ENCODE measurements around the gene DIDO1.
"Not testable (repeated sequence)": the region's sequence is repeated elsewhere in the genome, so short reads cannot be mapped to it uniquely, and the experiment has no call there.

DIDO1 gene

GRCh38 chr20:62875419-62876361 lies 50.6 kb downstream of the DIDO1 start:
- peak; percentile 85 for DNase-seq

- DNase-seq: no peak
Observed at GRCh38 chr20:62874964-62875344, 51.4 kb downstream of the DIDO1 start.

GRCh38 chr20:62873681-62874031 lies 52.6 kb downstream of the DIDO1 start:
- peak; percentile 28 for DNase-seq

DNA sequence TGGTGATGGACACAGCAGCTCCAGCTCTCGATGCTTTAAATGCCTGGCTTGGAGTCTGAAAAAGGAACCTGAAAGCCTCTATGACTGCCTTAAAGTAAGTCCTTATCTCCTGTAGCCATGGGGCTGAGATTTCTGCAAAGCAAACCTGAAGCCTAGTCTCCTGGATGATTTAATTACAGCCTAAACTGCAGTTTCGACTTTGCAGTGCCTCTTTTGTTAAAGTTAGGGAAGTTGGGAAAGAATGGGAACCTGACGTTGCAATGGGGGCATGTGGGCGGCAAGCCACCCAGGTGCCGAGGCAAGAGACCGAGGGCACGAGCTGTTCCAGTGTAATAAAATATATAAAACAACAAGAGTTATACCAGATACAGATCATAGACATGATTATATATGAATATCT lies 53.0 kb downstream of the DIDO1 start:
- DNase-seq: no peak

- DNase-seq: no peak
Observed at GRCh38 chr20:62872862-62873261, 53.4 kb downstream of the DIDO1 start.

DNA sequence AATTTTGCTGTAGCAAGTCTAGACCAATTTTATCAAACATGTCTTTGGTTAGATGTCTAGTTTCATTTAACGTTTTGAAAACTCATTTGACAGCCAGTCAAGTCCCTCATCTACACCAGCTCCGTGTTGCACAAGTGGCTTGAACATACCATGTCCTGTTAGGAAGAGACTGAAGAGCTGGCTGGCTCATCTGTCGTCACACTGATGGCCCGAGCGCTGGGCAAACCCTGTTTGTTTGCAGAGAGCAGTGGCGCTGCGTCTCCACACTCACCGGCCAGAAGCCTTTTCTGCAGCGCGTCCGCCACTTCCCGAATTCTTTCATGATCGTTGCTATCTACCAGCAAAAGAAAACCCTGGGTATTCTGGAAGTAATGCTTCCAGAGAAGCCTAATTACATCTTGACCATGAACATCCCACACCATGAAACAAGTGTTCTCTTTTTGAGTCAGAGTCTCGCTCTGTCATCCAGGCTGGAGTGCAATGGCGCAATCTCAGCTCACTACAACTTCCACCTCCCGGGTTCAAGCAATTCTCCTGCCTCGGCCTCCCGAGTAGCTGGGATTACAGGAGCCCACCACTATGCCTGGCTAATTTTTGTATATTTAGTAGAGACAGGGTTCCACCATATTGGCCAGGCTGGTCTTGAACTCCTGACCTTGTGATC lies 54.0 kb downstream of the DIDO1 start:
- no peak for DNase-seq

DNA sequence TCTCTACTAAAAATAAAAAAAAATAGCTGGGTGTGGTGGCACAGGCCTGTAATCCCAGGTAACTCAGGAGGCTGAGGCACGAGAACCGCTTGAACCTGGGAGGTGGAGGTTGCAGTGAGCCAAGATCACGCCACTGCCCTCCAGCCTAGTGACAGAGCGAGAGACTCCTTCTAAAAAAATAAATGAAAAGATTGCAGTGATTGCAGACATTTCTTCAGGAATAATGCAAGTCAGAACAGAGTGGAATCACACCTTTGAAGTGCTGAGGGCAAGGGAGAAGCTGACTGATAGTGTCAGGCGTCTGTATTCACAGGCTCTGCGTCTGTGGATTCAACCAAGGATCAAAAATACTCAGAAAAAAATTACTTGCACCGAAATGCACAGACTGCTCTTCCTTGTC lies 62.1 kb downstream of the DIDO1 start:
- no peak for DNase-seq

DNA sequence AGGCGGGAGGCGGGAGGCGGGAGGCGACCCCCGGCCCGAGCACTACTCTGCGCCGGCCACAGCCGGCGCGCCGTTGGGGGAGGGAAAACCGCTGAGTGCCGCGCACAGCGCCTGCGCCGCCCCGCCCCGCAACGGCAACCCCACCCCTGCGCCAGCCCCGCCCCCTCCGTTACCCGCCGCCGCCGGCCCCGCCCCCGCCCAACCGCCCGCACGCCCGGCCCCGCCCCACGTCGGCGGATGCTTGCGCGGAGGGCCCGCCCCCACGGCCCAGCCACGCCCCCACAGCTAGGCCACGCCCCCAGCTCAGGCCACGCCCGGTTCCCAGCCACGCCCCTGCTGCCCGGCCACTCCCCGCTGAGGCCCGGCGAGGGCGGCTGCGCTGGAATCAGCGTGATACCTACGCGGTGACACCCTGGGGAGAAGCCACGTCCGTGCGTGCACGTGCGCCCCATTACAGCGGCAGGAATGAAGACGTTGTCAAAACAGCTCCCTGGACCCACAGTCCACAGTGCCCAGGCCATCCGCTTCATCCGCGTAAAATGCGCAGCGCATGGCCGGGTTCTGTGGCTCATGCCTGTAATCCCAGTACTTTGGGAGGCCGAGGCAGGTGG lies 64.5 kb downstream of the DIDO1 start, which contains the start of gene TCFL5:
TSS of gene TCFL5 (minus strand) at position 97 of the 611 bp plus-strand sequence. CDS start 152 bp downstream, outside the sequence.
- peak; percentile 87 for DNase-seq

- peak; percentile 31 for DNase-seq
Observed at GRCh38 chr20:62860924-62861691, 65.2 kb downstream of the DIDO1 start.

DNA sequence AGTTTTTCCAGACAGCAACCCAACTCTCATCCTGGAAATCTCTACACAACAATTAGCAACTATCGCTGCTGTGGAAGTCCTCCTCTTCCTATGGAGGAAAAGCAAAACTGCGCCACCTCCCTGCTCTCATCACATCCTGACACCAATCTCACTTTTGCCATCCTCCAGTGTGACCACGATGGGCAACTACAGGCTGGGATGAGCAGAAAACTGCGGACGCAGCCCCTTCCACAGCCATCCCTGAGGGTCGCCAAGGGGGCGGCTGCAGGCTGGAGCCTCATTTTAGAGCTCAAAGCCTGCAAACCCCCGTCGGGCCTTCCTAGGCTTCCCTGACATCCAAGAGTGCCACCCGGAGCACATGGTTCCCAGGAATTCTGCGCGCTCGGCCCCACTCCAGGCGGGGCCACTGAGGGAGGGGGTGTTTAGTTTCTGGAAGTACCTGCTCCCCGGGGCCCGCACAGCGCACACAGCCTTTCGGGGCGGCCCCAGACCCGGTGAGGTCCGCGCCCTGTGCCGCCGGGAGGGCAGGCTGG lies 65.8 kb downstream of the DIDO1 start:
- no peak for DNase-seq

DNA sequence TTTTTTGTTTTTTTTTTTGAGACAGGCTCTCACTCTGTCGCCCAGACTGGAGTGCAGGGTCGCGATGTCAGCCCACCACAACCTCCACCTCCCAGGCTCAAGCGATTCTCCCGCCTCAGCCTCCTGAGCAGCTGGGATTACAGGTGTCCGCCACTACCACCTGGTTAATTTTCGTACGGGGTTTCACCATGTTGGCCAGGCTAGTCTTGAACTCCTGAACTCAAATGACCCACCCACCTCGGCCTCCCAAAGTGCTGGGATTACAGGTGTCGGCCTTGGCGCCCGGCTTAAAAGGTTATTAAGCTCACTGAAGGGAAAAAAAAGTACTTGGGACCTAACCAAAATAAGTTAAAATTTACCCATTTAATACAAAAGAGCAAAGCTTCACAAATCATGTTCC lies 66.6 kb downstream of the DIDO1 start:
- no peak for DNase-seq

- DNase-seq: no peak
Observed at GRCh38 chr20:62858058-62858830, 68.1 kb downstream of the DIDO1 start.

GRCh38 chr20:62856931-62857619 lies 69.2 kb downstream of the DIDO1 start:
- no peak for DNase-seq

DNA sequence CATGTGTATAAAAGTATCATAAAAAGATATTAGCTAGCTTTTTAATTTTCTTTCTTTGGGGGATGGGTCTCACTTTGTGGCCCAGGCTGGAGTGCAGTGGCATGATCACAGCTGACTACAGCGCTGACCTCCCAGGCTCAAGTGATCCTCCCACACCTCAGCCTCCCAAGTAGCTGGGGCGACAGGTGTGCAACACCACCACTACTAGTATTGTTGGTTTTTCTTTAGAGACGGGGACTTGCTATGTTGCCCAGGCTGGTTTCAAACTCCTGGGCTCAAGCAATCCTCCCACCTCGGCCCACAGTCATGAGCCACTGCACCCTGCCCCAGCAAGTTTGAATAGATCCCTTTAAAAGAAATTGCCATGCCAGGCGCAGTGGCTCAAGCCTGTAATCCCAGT lies 71.2 kb downstream of the DIDO1 start:
- no peak for DNase-seq

GRCh38 chr20:62854121-62854520 lies 72.2 kb downstream of the DIDO1 start:
- no peak for DNase-seq

- not testable (repeated sequence) for DNase-seq
Observed at GRCh38 chr20:62853304-62853703, 73.0 kb downstream of the DIDO1 start.

GRCh38 chr20:62852841-62853240 lies 73.5 kb downstream of the DIDO1 start:
- DNase-seq: no peak

- DNase-seq: no peak
Observed at GRCh38 chr20:62852196-62852595, 74.1 kb downstream of the DIDO1 start.

DNA sequence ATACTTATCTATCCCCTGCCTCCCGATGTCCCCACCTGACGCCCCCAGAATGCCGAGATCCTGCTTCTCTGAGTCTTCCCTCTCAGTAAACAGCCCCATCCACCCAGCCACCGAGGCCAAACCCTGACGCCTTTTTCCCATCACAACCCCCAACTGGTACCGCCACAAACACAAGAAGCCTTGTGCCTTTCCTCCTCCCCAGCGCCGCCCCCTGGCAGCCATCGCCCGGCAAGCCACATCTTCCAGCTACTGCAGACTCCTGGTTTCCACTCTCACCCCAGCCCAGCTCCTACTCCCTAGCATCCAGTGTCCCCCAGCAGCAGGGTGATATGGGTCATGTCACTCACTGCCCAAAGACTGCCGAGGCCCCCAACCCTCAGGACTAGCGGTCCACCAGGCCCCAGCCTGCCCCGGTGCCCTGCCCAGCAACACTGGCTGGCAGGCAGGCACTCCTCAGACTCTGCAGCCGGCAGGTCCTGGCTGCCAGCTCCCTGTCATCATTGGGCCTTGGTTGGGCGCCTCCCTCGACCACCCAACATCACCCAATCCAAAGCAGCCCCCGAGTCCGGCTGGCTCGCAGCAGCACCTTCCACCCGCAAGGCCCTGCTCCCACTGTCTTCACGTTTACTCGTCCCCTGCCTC lies 75.9 kb downstream of the DIDO1 start:
- DNase-seq: no peak

DNA sequence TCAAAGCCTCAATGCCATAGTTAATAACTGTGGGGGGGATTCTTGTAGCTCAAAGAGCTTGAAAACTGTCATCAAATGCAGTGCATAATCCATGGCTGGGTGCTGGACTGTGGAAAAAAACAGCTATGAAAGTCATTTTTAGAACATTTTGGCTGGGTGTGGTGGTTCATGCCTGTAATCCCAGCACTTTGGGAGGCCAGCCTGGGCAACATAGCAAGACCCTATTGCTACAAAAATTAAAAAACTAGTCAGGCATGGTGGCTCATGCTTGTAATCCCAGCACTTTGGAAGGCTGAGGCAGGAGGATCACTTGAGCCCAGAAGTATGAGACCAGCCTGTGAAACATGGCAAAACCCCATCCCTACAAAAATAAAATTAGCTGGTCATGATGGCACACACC lies 76.9 kb downstream of the DIDO1 start:
- DNase-seq: no peak

- not testable (repeated sequence) for DNase-seq
Observed at GRCh38 chr20:62848917-62849316, 77.4 kb downstream of the DIDO1 start.
